ENCODE results near the gene ALCAM.

Gene ALCAM

DNA sequence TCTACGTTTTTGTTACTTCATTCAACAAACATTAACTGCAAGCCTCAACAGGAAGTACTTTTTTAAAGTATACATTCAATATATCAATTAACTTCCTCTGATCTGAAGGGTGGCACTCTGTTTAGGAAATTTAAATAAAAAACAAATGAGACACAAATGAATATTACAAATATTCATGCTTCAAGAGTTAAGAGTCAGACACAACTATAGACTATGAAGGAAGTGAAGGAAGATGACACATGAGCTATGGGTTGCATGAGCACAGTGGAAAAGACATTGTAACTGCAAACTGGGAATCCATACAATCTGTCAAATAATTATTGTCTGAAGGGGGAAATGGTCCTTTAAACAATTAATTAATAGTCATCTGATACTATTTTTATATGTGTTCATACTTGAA is 26.8 kb upstream of the ALCAM start:
- DNase-seq: no peak
- no peaks in the 10 kb centered on the region for H3K27me3 ChIP-seq (replicated peaks; ENCODE audit: control insufficient read depth, insufficient read depth, low read length, poor library complexity, severe bottlenecking)
- no peaks in the 10 kb centered on the region for H3K4me1 ChIP-seq (ENCODE audit: control insufficient read depth, insufficient read depth, low read length, poor library complexity, severe bottlenecking)
- H3K36me3 ChIP-seq (ENCODE audit: control insufficient read depth, insufficient read depth, low read length): no peaks in the 10 kb centered on the region
- H3K4me3 ChIP-seq (ENCODE audit: insufficient read depth, low read depth, low read length, poor library complexity, severe bottlenecking): no peak overlapping the region
- no peaks in the 10 kb centered on the region for H3K9me3 ChIP-seq (ENCODE audit: control insufficient read depth, low read length)
- no peak overlapping the region for H3K27ac ChIP-seq (ENCODE audit: insufficient read depth, low read length, poor library complexity, severe bottlenecking)

DNA sequence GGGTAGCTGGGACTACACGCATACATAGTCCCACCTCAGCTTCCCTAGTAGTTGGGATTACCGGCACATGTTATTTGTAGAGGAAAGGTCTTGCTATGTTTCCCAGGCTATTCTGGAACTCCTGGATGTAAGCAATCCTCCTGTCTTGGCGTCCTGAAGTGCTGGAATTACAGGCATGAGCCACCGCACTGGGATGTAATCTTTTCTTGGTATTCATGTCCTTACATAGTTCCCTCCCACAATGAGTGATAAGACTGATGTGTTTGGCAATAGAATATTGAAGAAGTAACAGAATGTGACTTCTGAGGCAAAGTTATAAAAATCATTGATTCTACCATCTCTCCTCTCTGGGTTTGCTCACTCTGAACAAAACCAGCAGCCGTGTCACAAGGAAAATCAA is 22.7 kb upstream of the ALCAM start:
- no peaks in the 10 kb centered on the region for H3K9me3 ChIP-seq (ENCODE audit: control insufficient read depth, low read length)
- H3K27ac ChIP-seq (ENCODE audit: insufficient read depth, low read length, poor library complexity, severe bottlenecking): no peak overlapping the region
- H3K4me3 ChIP-seq (ENCODE audit: insufficient read depth, low read depth, low read length, poor library complexity, severe bottlenecking): no peak overlapping the region
- no peak for DNase-seq
- no peaks in the 10 kb centered on the region for H3K36me3 ChIP-seq (ENCODE audit: control insufficient read depth, insufficient read depth, low read length)
- no peaks in the 10 kb centered on the region for H3K27me3 ChIP-seq (replicated peaks; ENCODE audit: control insufficient read depth, insufficient read depth, low read length, poor library complexity, severe bottlenecking)
- H3K4me1 ChIP-seq (ENCODE audit: control insufficient read depth, insufficient read depth, low read length, poor library complexity, severe bottlenecking): no peaks in the 10 kb centered on the region

DNA sequence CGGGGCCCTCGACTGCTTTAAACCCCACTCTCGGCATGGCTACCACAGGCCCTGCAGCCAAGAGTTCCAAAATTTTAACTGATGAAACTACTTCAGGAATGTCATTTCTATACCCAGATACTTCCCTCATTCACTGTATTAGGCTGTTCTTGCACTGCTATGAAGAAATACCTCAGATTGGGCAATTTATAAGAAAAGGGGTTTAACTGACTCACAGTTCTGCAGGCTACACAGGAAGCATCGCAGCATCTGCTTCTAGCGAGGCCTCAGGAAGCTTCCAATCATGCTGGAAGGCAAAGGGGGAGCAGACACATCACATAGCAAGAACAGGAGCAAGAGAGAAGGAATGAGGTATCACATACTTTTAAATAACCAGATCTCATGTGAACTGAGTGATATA is 21.6 kb upstream of the ALCAM start:
- H3K27me3 ChIP-seq (replicated peaks; ENCODE audit: control insufficient read depth, insufficient read depth, low read length, poor library complexity, severe bottlenecking): no peaks in the 10 kb centered on the region
- no peak overlapping the region for H3K4me3 ChIP-seq (ENCODE audit: insufficient read depth, low read depth, low read length, poor library complexity, severe bottlenecking)
- no peaks in the 10 kb centered on the region for H3K9me3 ChIP-seq (ENCODE audit: control insufficient read depth, low read length)
- H3K4me1 ChIP-seq (ENCODE audit: control insufficient read depth, insufficient read depth, low read length, poor library complexity, severe bottlenecking): no peaks in the 10 kb centered on the region
- DNase-seq: no peak
- no peak overlapping the region for H3K27ac ChIP-seq (ENCODE audit: insufficient read depth, low read length, poor library complexity, severe bottlenecking)
- no peaks in the 10 kb centered on the region for H3K36me3 ChIP-seq (ENCODE audit: control insufficient read depth, insufficient read depth, low read length)

DNA sequence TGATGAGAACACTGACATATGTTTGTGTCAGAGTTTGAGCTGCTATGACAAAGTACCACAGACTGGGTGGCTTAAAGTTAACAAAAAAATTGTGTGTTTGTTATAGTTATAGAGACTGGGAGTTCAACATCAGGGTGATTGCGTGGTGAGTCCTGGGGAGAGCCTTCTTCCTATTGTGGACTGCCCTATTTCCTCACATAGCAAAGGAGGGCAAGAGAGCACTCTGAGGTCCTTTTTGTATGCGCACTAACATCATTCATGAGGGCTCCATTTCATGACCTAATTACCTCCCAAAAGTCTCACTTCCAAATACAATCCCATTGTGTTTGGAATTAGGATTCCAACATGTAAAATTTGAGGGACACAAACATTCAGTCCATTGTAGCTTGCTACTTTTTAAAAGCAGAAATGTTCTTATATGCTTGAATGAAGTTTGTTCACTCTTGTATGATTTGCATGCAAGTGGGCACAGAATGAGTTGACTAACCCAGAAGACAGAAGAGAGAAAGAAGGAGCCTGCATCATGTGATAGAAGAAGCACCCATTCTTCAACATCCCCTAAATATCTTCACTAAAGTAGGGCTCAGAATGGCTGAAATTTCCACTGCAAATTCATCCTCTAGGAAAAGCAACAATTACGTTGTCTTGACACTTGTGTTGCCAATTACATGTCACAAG is 18.9 kb upstream of the ALCAM start:
- Histone ChIP-seq H3K4me3 (ENCODE audit: insufficient read depth, low read depth, low read length, poor library complexity, severe bottlenecking) (no peak overlapping the region), H3K36me3 (ENCODE audit: control insufficient read depth, insufficient read depth, low read length) (no peaks in the 10 kb centered on the region), H3K9me3 (ENCODE audit: control insufficient read depth, low read length) (no peaks in the 10 kb centered on the region), H3K27me3 (replicated peaks; ENCODE audit: control insufficient read depth, insufficient read depth, low read length, poor library complexity, severe bottlenecking) (no peaks in the 10 kb centered on the region), H3K4me1 (ENCODE audit: control insufficient read depth, insufficient read depth, low read length, poor library complexity, severe bottlenecking) (no peaks in the 10 kb centered on the region), H3K27ac (ENCODE audit: insufficient read depth, low read length, poor library complexity, severe bottlenecking) (no peak overlapping the region)
- DNase-seq: no peak

DNA sequence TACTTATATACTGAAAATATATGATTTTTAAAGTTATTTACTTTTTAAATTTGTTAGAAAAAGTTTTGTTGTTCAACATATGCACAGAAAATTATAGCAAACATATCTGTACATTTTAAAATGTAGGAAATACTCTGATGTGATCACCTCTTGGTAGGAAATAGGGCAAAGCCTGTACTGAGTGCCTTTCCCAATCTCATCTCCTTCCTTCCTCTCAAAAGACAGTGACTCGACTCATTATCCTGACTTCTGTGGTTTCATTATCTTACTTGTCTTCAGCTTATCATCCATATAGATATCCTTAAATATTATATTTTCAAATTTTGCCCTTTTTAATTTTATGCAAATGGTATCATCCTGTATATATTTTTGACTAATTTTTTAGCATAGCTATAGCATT is 18.4 kb upstream of the ALCAM start:
- no peak for DNase-seq
- no peak overlapping the region for H3K27ac ChIP-seq (ENCODE audit: insufficient read depth, low read length, poor library complexity, severe bottlenecking)
- no peaks in the 10 kb centered on the region for H3K27me3 ChIP-seq (replicated peaks; ENCODE audit: control insufficient read depth, insufficient read depth, low read length, poor library complexity, severe bottlenecking)
- no peak overlapping the region for H3K4me3 ChIP-seq (ENCODE audit: insufficient read depth, low read depth, low read length, poor library complexity, severe bottlenecking)
- H3K9me3 ChIP-seq (ENCODE audit: control insufficient read depth, low read length): no peaks in the 10 kb centered on the region
- H3K36me3 ChIP-seq (ENCODE audit: control insufficient read depth, insufficient read depth, low read length): no peaks in the 10 kb centered on the region
- no peaks in the 10 kb centered on the region for H3K4me1 ChIP-seq (ENCODE audit: control insufficient read depth, insufficient read depth, low read length, poor library complexity, severe bottlenecking)

DNA sequence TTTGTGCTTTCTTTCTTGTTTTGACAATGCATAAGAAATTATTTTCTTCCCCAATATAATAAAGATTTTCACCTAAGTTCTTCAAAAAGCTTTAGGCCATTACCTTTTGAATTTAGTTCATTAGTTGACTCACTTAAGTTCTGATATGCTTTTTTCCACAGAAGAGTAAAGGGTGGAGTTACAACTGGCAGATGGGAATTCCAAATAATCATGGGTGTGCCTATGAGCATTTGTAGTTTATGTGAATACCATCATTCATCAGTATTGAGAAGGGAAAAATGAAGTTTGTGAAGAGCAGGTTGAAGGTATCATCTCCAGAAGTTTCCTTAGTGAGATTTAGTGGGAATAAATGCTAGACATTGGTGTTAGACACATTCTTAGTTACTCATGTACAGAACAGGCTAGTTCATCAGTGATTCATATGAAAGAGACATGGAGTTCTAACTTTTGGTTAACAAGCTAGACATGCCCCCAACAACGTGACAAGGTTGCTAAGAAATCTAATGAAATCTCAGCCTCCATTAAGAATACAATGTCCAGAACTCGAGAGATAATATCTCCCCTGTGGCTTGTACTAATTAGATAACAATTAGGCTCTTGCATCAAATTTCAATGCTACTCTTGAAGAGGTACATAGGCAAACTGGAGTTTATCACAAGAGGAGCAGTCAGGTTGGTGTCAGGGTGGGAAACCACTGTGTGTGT is 16.9 kb upstream of the ALCAM start:
- Histone ChIP-seq H3K27me3 (replicated peaks; ENCODE audit: control insufficient read depth, insufficient read depth, low read length, poor library complexity, severe bottlenecking) (peaks cover 5% of the 10 kb centered on the region), H3K4me3 (ENCODE audit: insufficient read depth, low read depth, low read length, poor library complexity, severe bottlenecking) (no peak overlapping the region), H3K36me3 (ENCODE audit: control insufficient read depth, insufficient read depth, low read length) (no peaks in the 10 kb centered on the region), H3K27ac (ENCODE audit: insufficient read depth, low read length, poor library complexity, severe bottlenecking) (no peak overlapping the region), H3K9me3 (ENCODE audit: control insufficient read depth, low read length) (no peaks in the 10 kb centered on the region), H3K4me1 (ENCODE audit: control insufficient read depth, insufficient read depth, low read length, poor library complexity, severe bottlenecking) (no peaks in the 10 kb centered on the region)
- no peak for DNase-seq

DNA sequence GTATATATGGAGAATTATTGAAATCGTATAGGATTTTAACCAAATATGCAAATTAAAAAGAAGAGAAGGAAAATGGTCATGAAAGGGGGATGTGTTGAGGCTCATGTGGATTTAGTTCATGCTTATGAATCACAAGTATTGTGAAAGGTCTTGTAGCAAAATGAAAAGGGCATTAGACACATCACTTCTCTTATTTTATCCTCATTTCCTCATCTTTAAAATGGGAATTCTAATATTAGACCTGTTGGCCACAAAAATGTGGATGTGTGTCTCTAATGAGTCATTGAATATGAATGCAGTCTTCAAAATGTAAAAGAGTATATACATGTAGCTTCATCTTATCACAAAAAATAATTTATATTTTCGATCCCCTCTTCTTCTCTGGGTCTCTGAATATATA is 14.9 kb upstream of the ALCAM start:
- no peak for DNase-seq
- H3K4me3 ChIP-seq (ENCODE audit: insufficient read depth, low read depth, low read length, poor library complexity, severe bottlenecking): no peak overlapping the region
- H3K36me3 ChIP-seq (ENCODE audit: control insufficient read depth, insufficient read depth, low read length): no peaks in the 10 kb centered on the region
- H3K27ac ChIP-seq (ENCODE audit: insufficient read depth, low read length, poor library complexity, severe bottlenecking): no peak overlapping the region
- no peaks in the 10 kb centered on the region for H3K4me1 ChIP-seq (ENCODE audit: control insufficient read depth, insufficient read depth, low read length, poor library complexity, severe bottlenecking)
- H3K9me3 ChIP-seq (ENCODE audit: control insufficient read depth, low read length): no peaks in the 10 kb centered on the region
- peaks cover 5% of the 10 kb centered on the region for H3K27me3 ChIP-seq (replicated peaks; ENCODE audit: control insufficient read depth, insufficient read depth, low read length, poor library complexity, severe bottlenecking)

DNA sequence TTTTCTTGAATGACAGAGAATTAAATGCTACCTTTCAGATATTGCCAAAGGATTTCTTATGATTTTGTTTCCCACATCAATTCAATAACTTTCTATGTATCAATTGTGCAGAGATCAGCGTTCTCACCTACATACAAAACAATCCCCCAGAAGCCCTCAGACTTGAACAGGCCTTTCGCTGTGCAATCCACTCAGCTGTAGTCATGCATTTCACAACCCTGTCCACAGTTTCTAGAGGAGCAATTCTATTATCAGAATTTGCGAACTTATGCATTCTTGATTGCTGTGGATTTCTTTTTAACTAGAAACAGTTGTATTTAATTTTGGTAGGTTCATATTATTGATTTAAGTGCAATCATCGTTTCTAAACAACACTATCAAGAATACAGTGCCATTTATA is 13.7 kb upstream of the ALCAM start:
- Histone ChIP-seq H3K4me3 (ENCODE audit: insufficient read depth, low read depth, low read length, poor library complexity, severe bottlenecking) (no peak overlapping the region), H3K27me3 (replicated peaks; ENCODE audit: control insufficient read depth, insufficient read depth, low read length, poor library complexity, severe bottlenecking) (peaks cover 5% of the 10 kb centered on the region), H3K9me3 (ENCODE audit: control insufficient read depth, low read length) (no peaks in the 10 kb centered on the region), H3K27ac (ENCODE audit: insufficient read depth, low read length, poor library complexity, severe bottlenecking) (no peak overlapping the region), H3K36me3 (ENCODE audit: control insufficient read depth, insufficient read depth, low read length) (no peaks in the 10 kb centered on the region), H3K4me1 (ENCODE audit: control insufficient read depth, insufficient read depth, low read length, poor library complexity, severe bottlenecking) (no peaks in the 10 kb centered on the region)
- DNase-seq: no peak

DNA sequence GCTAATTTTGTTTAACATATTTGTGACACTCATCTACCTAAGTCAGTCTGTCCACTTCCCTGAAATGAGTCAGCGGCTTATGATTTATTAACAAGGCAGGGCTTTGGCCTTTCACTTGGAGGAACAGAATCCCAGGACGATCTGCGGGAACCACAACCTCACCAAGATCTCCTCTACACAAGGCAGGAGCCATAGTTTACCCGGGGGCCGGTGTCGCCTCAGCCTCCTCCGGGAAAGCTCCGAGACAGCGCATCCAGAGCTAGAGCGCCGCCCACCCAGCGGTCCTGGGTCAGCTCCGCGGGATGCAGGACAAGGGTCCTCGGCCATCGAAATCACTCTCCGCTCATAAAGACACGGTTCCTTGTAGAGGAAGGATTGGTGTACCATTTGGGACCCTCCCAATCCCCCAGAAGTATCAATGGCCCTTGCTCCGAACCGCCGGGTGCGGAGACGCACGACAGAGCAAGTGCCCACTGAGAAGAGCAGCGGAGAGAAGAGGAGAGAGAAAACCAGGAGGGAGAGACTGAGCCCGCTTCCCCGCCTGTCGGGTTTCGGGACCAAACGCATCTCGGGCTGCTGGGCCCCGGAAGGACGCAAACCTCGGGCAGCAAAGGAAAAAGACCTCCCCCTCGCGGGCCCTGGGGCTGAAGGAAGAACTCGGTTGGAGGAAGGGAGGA is 13.1 kb upstream of the ALCAM start:
- no peaks in the 10 kb centered on the region for H3K4me1 ChIP-seq (ENCODE audit: control insufficient read depth, insufficient read depth, low read length, poor library complexity, severe bottlenecking)
- peaks cover 5% of the 10 kb centered on the region for H3K27me3 ChIP-seq (replicated peaks; ENCODE audit: control insufficient read depth, insufficient read depth, low read length, poor library complexity, severe bottlenecking)
- no peak overlapping the region for H3K27ac ChIP-seq (ENCODE audit: insufficient read depth, low read length, poor library complexity, severe bottlenecking)
- no peak overlapping the region for H3K4me3 ChIP-seq (ENCODE audit: insufficient read depth, low read depth, low read length, poor library complexity, severe bottlenecking)
- no peaks in the 10 kb centered on the region for H3K36me3 ChIP-seq (ENCODE audit: control insufficient read depth, insufficient read depth, low read length)
- H3K9me3 ChIP-seq (ENCODE audit: control insufficient read depth, low read length): no peaks in the 10 kb centered on the region
- no peak for DNase-seq

DNA sequence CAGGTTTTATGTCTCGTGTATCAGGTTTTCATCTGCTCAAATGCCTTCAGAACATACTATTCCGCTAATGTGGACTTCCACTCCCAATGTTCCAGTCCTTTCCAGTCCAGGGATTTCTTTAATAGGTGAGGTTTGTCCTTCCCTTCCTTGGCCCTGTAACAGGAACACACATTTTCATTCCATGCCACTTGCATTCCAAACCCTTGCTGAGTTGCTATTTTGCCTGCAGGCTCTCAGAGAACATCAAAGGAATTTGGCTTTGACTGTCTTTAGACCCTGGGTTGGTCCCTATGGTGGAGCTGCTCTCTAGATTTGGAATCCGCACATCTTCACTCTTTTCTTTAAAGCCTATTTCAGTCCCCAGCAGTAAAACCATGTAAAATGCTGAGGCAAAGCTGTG is 12.3 kb upstream of the ALCAM start:
- no peaks in the 10 kb centered on the region for H3K36me3 ChIP-seq (ENCODE audit: control insufficient read depth, insufficient read depth, low read length)
- no peak overlapping the region for H3K27ac ChIP-seq (ENCODE audit: insufficient read depth, low read length, poor library complexity, severe bottlenecking)
- no peak overlapping the region for H3K4me3 ChIP-seq (ENCODE audit: insufficient read depth, low read depth, low read length, poor library complexity, severe bottlenecking)
- H3K4me1 ChIP-seq (ENCODE audit: control insufficient read depth, insufficient read depth, low read length, poor library complexity, severe bottlenecking): no peaks in the 10 kb centered on the region
- DNase-seq: no peak
- H3K9me3 ChIP-seq (ENCODE audit: control insufficient read depth, low read length): no peaks in the 10 kb centered on the region
- peaks cover 5% of the 10 kb centered on the region for H3K27me3 ChIP-seq (replicated peaks; ENCODE audit: control insufficient read depth, insufficient read depth, low read length, poor library complexity, severe bottlenecking)

Measured in effector memory CD4-positive, alpha-beta T cell (primary cell).